GM12875 (cell line): ENCODE data around the gene SETD4.

Experiments used
- H3K4me3 ChIP-seq: one replicate; pipeline ENCODE4 v1.5.1; 2011; ENCODE audit warnings: low read depth, low read length, control low read depth
- TF ChIP-seq, protein P1 (sequence below): IDR thresholded peaks from 2 replicates; pipeline ENCODE4 v1.5.1; 2011; ENCODE audit warnings: low read depth, mild to moderate bottlenecking, control low read depth, inconsistent platforms, low read length, moderate library complexity, borderline replicate concordance; ENCODE audit not compliant: insufficient read depth

SETD4 gene

DNA sequence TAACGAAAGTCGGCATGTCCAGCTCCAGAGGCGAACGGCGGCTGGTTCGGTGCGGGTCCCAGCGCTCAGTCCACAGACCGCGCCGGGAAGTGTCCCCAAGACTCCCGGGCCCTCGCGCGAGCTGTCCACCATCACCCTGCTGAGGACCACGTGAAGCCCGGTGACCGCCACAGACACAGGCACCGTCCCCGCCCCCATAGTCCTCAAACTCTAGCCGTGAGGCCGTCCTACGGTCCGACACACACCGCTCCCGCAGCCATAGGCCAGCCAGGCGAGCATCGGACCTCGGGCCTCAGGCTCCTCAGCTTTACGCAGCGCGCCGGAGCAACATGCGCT is 535 bp downstream of the SETD4 start:
- H3K4me3 ChIP-seq = peak overlapping the region; percentile 81
- TF ChIP-seq, protein P1, sequence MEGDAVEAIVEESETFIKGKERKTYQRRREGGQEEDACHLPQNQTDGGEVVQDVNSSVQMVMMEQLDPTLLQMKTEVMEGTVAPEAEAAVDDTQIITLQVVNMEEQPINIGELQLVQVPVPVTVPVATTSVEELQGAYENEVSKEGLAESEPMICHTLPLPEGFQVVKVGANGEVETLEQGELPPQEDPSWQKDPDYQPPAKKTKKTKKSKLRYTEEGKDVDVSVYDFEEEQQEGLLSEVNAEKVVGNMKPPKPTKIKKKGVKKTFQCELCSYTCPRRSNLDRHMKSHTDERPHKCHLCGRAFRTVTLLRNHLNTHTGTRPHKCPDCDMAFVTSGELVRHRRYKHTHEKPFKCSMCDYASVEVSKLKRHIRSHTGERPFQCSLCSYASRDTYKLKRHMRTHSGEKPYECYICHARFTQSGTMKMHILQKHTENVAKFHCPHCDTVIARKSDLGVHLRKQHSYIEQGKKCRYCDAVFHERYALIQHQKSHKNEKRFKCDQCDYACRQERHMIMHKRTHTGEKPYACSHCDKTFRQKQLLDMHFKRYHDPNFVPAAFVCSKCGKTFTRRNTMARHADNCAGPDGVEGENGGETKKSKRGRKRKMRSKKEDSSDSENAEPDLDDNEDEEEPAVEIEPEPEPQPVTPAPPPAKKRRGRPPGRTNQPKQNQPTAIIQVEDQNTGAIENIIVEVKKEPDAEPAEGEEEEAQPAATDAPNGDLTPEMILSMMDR = no peak

DNA sequence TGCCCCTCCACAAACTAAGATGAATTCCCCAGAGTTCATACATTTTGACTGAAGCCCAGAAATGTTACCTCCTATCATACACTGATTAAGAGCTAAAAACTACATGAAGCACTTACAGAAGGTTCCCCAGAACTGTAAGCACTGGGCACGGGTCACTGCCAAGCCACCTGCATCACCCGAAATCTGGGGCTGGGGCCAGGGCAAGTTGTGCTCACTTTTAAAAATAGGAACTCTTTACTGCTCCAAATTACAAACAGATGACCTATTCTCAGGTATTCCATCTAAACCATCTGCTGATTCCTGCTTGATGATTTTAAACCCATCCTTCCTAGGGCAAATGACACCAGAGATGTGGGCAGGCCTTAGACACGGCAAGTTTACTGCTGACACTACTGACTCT is 4.8 kb downstream of the SETD4 start:
- TF ChIP-seq, protein P1 = no peak
- no peak overlapping the region for H3K4me3 ChIP-seq

DNA sequence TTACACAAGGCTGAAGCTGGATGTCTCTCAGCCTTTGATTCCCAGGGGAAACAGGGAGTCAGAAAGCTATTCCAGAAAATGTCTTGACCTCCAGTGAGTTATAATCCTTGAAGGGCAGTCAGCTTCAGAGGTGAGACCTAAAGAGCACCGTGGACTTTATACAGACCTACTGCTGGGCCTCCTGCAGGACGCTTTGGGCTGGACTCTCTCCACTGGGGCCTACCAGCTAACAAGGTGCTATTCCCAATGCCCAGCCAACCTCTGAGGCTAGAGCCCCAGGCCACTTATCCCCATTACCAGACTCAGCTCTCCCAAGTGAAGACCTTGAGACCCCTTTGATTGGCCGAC is 6.6 kb downstream of the SETD4 start:
- TF ChIP-seq, protein P1 = no peak
- no peak overlapping the region for H3K4me3 ChIP-seq

DNA sequence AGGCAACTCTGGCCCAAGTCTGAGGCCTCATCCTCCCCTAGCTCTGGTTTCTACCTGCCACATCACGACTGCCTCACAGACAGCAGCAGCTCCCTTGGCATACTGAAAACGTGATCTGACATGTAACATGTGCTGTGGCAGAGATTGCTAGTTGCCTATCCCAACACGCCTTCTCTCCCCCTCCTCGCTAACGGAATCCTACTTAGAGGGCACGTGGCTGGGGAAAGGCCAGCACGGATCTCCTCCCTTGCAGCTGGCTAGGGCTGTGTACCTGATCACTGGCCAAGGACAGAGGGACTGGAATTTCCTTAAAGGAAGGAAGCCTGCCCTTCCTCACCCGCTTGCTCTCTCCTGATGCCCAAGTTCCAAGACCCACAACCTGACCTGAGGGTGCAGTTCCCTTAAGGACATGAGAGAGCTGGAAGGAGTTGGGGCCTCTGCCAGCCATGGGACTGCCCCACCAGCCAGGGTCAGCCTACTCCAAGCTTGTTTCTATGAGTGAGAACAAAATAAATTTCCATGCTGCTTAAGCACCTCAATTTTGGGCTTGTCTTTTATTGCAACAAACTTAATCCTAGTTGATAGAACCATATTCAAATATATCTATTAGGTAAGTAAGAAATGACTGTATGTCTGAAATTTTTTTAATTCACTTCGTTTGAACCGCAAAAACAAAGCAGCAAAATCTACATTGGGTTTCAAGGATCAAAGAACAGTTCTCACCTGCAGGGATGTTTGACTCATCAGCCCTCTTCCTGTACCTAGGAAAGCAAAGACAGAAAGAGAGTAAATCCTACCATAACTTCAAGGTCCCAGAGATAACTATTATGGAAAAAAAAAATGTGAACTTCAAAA is 7.2 kb downstream of the SETD4 start:
- TF ChIP-seq, protein P1 = no peak
- no peak overlapping the region for H3K4me3 ChIP-seq

DNA sequence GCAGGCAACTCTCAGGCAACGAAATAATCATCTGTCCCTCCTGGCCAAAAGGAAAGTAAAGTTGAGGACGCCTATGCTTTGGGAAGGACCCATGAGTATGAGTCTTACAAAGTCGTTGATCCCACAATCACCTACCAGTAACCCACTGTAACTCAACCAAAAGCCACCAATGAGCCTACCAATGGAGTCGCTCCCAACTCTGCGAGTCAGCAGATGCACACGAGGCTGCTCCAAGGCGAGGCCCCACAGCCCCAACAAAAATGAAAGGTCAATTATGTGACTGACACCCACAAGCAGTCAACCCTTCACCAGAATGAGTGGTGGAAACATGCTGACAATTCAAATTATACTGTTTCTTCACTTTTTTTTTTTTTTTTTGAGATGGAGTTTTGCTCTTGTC is 12.0 kb downstream of the SETD4 start:
- TF ChIP-seq, protein P1 = no peak
- no peak overlapping the region for H3K4me3 ChIP-seq

DNA sequence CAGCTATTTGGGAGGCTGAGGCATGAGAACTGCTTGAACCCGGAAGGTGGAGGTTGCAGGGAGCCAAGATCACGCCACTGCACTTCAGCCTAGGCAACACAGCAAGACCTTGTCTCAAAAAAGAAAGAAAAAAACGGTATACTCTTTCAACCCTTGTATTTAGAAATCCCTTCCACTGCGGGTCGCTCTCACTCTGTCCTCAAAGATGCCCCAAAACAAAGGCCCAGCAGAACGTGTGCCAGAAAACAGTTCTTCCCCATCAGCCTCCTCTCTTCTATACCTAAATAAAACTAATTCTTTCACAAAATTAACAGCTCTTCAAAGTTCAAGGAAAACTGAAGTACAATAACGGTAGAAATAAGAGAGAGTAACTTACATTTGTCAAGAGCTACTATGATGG is 13.2 kb downstream of the SETD4 start:
- TF ChIP-seq, protein P1 = no peak
- H3K4me3 ChIP-seq = no peak overlapping the region

DNA sequence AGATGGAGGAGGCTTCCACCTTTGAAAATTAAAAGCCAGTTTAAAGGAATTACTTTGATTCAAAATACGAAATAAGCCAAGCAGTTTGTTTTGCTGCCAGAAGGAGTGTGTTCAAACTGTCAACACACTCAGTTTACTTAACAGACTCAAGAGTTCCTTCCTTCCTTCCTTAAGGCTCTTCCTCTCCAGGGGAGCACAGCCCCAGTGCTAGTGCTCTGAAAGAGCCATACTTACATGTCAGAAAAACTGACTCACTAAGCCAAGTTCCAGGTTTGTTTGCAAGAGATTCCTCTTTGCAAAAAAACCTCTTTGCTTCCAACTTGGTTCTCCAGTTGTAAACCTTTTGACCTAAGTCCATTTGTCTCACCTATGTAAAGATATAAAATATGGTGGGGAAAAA is 14.3 kb downstream of the SETD4 start:
- H3K4me3 ChIP-seq = no peak overlapping the region
- TF ChIP-seq, protein P1 = no peak
